Measurements from ENCODE around the gene HAPLN1. TPM values are rescaled to one million over a fixed set of nuclear protein-coding genes. Genes with fewer than 3 reads are reported as not detected.

The HAPLN1 gene
- total RNA-seq, 4 donors from 2014 or later = 2.0 TPM; not detected in 3

- intact Hi-C loops (cut with DNase I; ENCODE audit: low total_unique reads) = no loop called here
- Histone ChIP-seq H3K4me3 (no peak overlapping the region), H3K4me1 (no peaks in the 10 kb centered on the region), H3K27ac (no peak overlapping the region), H3K27me3 (no peaks in the 10 kb centered on the region), H3K36me3 (no peaks in the 10 kb centered on the region), H3K9me3 (no peaks in the 10 kb centered on the region)
- no peak for DNase-seq
- TF ChIP-seq CTCF (IDR thresholded peaks at IDR 0.05) = no peak
- TF ChIP-seq POLR2A (IDR thresholded peaks at IDR 0.05) = no peak
Measured at GRCh38 chr5:83614841-83615240, 105.8 kb downstream of the HAPLN1 start.

GRCh38 chr5:83608122-83608521, 112.5 kb downstream of the HAPLN1 start:
- Histone ChIP-seq H3K4me3 (no peak overlapping the region), H3K27ac (no peak overlapping the region), H3K27me3 (no peaks in the 10 kb centered on the region), H3K9me3 (no peaks in the 10 kb centered on the region), H3K36me3 (no peaks in the 10 kb centered on the region), H3K4me1 (no peaks in the 10 kb centered on the region)
- DNase-seq = no peak
- intact Hi-C loops (cut with DNase I; ENCODE audit: low total_unique reads) = no loop called here
- TF ChIP-seq POLR2A (IDR thresholded peaks at IDR 0.05) (no peak), CTCF (IDR thresholded peaks at IDR 0.05) (no peak)

GRCh38 chr5:83595217-83595616, 125.4 kb downstream of the HAPLN1 start:
- Histone ChIP-seq H3K36me3 (no peaks in the 10 kb centered on the region), H3K27ac (no peak overlapping the region), H3K4me3 (no peak overlapping the region), H3K4me1 (no peaks in the 10 kb centered on the region), H3K27me3 (no peaks in the 10 kb centered on the region), H3K9me3 (no peaks in the 10 kb centered on the region)
- DNase-seq = no peak
- intact Hi-C loops (cut with DNase I; ENCODE audit: low total_unique reads) = no loop called here
- TF ChIP-seq CTCF (IDR thresholded peaks at IDR 0.05) = no peak
- TF ChIP-seq POLR2A (IDR thresholded peaks at IDR 0.05) = no peak

GRCh38 chr5:83590966-83591365, 129.7 kb downstream of the HAPLN1 start:
- intact Hi-C loops (cut with DNase I; ENCODE audit: low total_unique reads) = no loop called here
- H3K36me3 ChIP-seq = no peaks in the 10 kb centered on the region
- no peaks in the 10 kb centered on the region for H3K4me1 ChIP-seq
- H3K27ac ChIP-seq = no peak overlapping the region
- no peak overlapping the region for H3K4me3 ChIP-seq
- TF ChIP-seq CTCF (IDR thresholded peaks at IDR 0.05) = no peak
- no peak for TF ChIP-seq POLR2A (IDR thresholded peaks at IDR 0.05)
- no peaks in the 10 kb centered on the region for H3K27me3 ChIP-seq
- no peaks in the 10 kb centered on the region for H3K9me3 ChIP-seq
- no peak for DNase-seq

- Histone ChIP-seq H3K27ac (no peak overlapping the region), H3K36me3 (no peaks in the 10 kb centered on the region)
- no peak for TF ChIP-seq POLR2A (IDR thresholded peaks at IDR 0.05)
- TF ChIP-seq CTCF (IDR thresholded peaks at IDR 0.05) = no peak
Measured at GRCh38 chr5:83589786-83590185, 130.9 kb downstream of the HAPLN1 start.

More at GRCh38 chr5:83589786-83590185, 130.9 kb downstream of the HAPLN1 start:
- H3K4me1 ChIP-seq = no peaks in the 10 kb centered on the region
- H3K27me3 ChIP-seq = no peaks in the 10 kb centered on the region
- no peaks in the 10 kb centered on the region for H3K9me3 ChIP-seq
- no peak overlapping the region for H3K4me3 ChIP-seq
- intact Hi-C loops (cut with DNase I; ENCODE audit: low total_unique reads) = no loop called here
- no peak for DNase-seq

Small RNAs within 50 kb of the gene (small RNA-seq; reads per million reads assigned to genes)
- gene RN7SKP295 (not detected), gene RNU6-620P (not detected)

Other genes with a start within 250 kb of the HAPLN1 start
- gene VCAN, start 249.1 kb downstream of the HAPLN1 start, total RNA-seq = 100 to 1,000 TPM in 1 of 4 donors, 10 to 100 TPM in 3; 53.0 to 833 (median 65.1) TPM